T-helper 2 cell treated with Interferon-gamma antibody and Interleukin-4, amounts not matched to agents 5 μg/mL and 100 μg/mL, for 36 hours (primary cell): Measurements from ENCODE around the gene SLC16A12.

Experiments used
- DNase-seq: peaks from one replicate; pipeline ENCODE4 v3.0.0; 2021; ENCODE audit warnings: low spot score
- H3K27ac Mint-ChIP-seq: one replicate; pipeline ENCODE4 v1.8.0; 2021; ENCODE audit warnings: mild to moderate bottlenecking, mixed read lengths
- H3K27me3 Mint-ChIP-seq: one replicate; pipeline ENCODE4 v1.8.0; 2021; ENCODE audit warnings: low read depth, mixed read lengths
- H3K36me3 Mint-ChIP-seq: one replicate; pipeline ENCODE4 v1.8.0; 2021; ENCODE audit warnings: low read depth, mixed read lengths
- H3K4me1 Mint-ChIP-seq: one replicate; pipeline ENCODE4 v1.8.0; 2021; ENCODE audit warnings: low read depth, mixed read lengths
- H3K4me3 Mint-ChIP-seq: one replicate; pipeline ENCODE4 v1.8.0; 2022; ENCODE audit warnings: mild to moderate bottlenecking, moderate library complexity, mixed read lengths
- H3K9me3 Mint-ChIP-seq: one replicate; pipeline ENCODE4 v1.8.0; 2021; ENCODE audit warnings: mixed read lengths

SLC16A12 gene

GRCh38 chr10:89384474-89385340, 150.7 kb downstream of the SLC16A12 start:
- DNase-seq = no peak
- Mint-ChIP-seq H3K4me3 (no peak overlapping the region), H3K36me3 (no peaks in the 10 kb centered on the region), H3K4me1 (no peaks in the 10 kb centered on the region), H3K9me3 (no peaks in the 10 kb centered on the region), H3K27ac (no peak overlapping the region), H3K27me3 (peaks cover 30% of the 10 kb centered on the region)

GRCh38 chr10:89382757-89383156, 152.6 kb downstream of the SLC16A12 start:
- no peak for DNase-seq
- no peaks in the 10 kb centered on the region for H3K4me1 Mint-ChIP-seq
- H3K36me3 Mint-ChIP-seq = no peaks in the 10 kb centered on the region
- H3K9me3 Mint-ChIP-seq = no peaks in the 10 kb centered on the region
- H3K27ac Mint-ChIP-seq = no peak overlapping the region
- no peak overlapping the region for H3K4me3 Mint-ChIP-seq
- peaks cover 30% of the 10 kb centered on the region for H3K27me3 Mint-ChIP-seq
